Middle frontal gyrus (tissue), 1 donor: Measurements from ENCODE around the gene TMEM151B.

Source experiments
- DNase-seq: peaks from one replicate; pipeline ENCODE4 v3.0.0-alpha.2; 2015; ENCODE audit warnings: low spot score; ENCODE audit errors: extremely low spot score

Gene TMEM151B

DNA sequence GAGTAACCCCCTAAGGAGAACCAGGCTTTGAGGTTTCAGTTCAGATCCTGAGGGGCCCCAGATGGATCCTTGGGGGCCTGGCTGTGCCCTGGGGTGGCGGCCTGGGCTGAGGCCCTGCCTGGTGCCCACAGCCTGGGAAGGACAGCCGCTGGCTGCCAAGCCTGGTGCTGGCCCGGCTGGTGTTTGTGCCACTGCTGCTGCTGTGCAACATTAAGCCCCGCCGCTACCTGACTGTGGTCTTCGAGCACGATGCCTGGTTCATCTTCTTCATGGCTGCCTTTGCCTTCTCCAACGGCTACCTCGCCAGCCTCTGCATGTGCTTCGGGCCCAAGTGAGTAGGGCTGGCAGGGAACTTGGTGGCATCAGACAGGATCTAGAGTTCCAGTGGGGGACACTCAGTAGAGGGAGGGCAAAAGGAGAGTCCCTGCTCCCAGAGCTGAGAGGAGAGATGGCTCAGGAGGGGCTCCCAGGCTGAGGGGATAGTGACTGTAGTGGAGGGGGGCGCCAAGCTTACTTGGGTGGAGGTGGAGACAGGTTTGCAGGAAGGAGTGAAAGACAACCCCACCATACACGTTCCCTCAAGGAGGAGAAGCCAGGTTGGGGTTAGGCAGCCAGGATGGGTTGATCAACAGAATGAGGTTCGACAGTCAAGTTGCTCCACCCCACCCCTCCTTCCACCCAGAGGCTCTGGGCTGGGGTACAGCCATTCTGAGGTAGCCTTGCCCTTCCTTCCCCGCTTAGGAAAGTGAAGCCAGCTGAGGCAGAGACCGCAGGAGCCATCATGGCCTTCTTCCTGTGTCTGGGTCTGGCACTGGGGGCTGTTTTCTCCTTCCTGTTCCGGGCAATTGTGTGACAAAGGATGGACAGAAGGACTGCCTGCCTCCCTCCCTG is 37.3 kb upstream of the TMEM151B start:
- no peak for DNase-seq

DNA sequence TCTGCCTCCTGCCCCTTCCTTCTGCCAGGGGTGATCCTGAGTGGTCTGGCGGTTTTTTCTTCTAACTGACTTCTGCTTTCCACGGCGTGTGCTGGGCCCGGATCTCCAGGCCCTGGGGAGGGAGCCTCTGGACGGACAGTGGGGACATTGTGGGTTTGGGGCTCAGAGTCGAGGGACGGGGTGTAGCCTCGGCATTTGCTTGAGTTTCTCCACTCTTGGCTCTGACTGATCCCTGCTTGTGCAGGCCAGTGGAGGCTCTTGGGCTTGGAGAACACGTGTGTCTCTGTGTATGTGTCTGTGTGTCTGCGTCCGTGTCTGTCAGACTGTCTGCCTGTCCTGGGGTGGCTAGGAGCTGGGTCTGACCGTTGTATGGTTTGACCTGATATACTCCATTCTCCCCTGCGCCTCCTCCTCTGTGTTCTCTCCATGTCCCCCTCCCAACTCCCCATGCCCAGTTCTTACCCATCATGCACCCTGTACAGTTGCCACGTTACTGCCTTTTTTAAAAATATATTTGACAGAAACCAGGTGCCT is 36.6 kb upstream of the TMEM151B start:
- no peak for DNase-seq

DNA sequence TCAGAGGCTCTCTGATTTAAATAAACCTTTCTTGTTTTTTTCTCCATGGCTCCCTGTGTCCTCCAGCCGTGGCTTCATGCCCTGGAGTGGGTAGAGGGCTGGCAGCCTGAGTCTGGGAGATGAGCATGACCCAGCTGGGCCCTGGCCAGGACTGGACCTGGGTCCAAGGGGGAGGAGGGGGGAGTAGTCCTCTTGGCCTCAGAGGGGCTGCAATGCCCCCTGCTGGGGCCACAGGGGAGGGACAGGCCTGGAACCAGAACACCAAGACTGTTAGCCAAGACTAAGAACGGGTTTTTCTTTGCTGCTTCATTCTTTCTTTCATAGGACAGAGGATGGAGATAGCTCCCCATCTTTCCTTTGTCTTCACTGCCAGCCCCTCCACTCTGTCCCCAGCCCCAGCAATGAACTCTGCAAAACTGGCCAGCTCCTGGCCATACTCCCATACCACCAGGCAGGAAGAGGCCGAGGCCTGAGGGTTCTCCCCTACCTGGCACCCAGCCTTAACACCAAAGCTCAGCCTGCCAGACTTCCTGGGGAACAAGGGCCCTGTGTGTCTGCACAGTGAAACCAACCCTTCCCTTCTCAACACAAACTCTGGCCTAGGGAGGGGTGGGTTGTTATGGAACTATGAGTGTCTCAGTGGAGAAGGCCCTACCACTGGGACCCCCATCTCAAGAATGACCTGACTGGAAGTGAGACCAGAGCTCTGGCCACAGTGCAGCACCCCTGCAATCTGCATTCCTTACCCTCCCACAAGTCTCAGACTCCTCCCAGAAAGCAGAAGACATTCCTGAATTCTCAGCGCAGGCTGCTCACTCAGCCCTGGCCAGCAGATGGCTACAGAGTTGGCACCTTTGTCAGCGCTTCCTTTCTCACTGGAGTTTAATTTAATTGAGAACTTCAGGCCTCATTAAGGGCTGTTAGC is 35.9 kb upstream of the TMEM151B start:
- DNase-seq = peak; percentile 73

DNA sequence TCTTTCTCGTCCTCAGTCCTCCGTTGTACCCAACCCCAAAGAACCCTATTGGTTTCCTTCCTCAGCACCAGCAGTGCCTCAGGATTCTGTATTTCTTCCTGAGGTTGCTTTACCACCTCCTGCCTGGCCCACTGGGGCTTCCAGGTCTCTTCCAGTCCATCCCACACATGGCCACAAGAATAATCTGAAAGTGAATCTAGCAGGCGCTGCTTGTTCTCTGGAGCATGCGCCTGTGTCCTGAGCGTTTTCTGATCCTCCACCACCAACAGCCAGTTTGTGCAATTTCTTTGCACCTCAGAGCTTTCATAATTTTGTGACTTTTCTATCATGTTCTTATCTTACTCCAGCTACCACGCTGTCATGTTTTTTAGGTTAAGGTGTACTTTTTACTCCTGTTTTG is 35.0 kb upstream of the TMEM151B start:
- DNase-seq = no peak

DNA sequence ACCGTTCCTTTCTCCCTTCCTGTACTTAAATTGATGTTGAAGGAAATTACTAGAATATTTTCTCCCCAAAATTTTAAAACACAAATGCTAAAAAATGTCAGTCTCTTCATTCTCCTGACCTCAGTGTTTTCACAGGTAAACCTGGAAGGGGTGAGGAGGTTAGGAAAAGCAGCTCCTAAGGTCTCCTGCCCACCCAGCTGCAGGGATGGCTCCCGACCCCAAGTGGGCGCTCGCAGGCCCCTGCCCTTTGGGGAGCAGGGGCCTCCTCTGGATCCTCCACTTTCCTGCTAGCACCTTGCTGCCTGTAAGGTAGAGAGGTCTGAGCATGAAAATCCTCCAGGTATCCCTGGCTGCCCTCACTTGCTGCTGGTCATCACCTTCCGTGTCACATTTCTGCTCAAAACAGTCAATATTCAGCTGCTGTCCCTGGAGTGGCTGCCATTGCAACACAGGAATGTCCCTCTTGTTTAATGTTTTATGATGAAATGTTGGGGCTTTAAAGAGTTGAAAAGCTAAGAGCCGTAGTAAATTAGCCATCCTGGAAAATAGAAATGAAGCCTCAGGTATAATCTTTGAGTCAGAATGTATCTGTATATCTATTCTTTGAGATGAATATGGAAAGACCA is 34.2 kb upstream of the TMEM151B start:
- DNase-seq = no peak

DNA sequence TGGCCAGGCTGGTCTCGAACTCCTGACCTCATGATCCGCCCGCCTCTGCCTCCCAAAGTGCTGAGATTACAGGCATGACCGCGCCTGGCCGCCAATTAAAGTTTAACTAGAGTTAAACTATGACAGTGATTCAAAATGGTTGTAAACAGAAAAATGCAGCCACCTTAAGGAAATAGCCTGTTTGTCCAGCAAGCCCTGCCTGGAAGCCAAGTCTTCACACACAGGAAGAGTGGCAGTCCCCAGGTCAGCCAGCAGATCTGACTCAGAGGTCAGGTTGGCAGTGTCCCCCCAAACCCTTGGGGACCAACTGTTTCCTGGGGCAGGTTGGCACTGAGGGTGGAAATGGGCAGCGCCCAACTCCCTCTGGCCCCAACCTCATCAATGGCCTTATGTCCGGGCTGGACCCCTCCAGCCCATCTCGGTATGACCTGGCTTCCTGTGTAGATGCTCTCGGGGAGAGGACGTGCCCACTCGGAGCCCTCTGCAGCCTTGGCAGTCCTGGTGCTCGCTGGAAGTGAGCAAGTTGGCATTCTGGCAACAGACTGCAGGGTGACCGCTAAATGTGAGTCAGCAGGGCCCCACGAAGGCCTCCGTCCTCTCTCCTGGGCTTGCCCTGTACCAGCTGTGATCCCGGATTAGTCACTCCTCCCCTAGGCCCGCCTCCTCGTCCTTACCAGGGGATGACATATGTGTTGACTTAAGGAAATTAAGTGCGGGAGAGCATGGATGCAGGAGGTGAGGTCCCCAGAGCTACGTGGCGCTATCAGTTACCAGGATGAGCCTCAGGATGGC is 33.0 kb upstream of the TMEM151B start:
- DNase-seq = no peak

DNA sequence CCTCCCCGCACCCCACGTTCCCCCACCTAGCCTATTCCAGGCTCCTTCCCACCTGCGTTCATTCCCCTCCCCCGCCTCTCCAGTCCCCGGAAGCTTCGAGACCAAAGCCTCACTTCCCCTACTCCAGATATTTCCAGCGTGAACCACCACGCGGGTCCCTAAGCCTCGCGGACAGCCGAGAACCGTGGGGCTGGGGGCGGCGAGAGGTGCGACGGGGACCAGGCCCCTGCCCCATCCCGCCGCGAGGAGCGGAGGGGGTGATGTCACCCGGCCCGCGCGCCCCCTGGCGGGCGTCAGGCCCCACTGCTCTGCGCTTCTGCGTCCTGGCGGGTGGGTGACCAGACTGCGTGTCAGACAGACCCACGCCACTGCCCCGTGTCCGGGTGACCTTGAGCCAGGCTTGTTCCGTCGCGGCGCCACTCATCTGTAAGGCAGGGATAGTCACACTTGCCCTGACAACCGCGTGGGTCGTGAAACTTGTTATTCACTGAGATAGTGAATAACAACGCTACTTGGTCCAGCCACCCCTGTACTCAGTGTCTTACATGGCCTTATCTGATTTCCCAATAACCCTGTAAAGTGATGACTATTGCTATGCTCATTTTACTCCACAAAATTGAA is 32.3 kb upstream of the TMEM151B start:
- DNase-seq = peak; percentile 65

DNA sequence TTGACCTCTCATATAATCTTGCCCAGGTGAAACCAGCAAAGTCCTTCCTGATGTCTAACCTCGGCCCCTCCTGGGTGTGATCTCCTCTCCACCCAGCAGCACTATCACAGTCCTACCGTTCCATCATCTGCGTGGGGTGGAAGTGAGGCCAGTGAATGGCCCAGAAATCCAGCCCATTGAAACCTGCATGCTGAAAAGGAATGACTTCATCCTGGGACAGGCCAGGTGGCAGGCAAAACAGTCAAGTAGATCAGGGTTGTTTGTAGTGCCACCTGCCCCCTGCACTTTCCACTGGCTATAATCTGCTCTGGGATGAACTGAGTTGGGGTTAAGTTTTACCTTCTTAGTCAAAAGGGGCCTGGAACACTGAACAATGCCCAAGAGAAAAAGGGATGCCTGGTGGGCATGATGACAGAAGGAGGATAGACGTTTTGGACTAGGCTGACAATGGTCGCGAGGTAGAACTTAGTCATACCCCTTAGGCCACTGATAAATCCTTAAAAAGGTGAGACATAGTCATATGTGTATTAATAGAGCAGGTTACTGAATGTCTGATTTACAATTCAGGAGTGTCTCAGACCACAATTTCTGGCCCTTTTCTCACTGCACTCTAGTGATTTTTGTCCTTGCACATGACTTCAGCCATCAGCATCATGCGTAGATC is 31.4 kb upstream of the TMEM151B start:
- no peak for DNase-seq

DNA sequence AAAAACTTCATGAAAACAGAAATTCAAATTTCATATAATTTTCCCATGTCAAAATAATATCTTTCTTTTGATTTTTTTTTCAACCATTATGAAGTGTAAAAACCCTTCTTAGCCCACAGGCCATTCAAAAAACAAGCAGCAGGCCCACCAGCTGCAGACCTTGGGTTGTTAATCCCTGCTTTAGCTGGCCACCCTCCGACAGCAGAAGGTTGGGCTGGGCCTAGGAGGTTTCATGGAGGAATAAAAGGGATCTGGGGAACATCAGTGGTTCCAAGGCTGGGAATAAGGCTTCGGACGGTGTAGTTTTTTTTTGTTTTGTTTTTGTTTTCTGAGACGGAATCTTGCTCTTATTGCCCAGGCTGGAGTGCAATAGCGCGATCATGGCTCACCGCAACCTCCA is 26.9 kb upstream of the TMEM151B start:
- DNase-seq = no peak

DNA sequence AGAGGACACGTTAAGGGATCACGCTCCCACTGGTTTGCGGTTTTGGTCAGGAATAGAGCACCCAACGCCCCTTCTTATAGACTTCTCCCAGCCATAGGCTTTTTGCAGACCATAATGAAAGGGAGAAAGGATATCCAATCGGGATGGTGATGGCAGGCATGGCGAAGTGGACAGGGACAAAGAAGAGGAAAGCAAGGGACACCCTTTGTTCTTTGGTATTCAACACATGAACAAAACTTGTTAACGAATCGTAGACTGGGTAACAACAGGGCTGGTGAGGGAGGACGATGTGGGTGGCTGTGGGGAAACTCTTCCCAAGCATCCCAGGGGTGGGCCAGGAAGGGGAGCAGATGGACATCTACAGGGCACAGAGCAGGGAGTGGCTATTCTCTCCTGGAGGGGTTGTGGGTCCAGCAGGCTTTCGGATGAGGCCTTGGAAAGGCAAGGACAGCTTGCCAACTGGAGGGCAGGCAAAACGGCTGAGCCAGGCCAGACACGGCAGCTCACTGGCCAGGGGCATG is 24.8 kb upstream of the TMEM151B start:
- no peak for DNase-seq

DNA sequence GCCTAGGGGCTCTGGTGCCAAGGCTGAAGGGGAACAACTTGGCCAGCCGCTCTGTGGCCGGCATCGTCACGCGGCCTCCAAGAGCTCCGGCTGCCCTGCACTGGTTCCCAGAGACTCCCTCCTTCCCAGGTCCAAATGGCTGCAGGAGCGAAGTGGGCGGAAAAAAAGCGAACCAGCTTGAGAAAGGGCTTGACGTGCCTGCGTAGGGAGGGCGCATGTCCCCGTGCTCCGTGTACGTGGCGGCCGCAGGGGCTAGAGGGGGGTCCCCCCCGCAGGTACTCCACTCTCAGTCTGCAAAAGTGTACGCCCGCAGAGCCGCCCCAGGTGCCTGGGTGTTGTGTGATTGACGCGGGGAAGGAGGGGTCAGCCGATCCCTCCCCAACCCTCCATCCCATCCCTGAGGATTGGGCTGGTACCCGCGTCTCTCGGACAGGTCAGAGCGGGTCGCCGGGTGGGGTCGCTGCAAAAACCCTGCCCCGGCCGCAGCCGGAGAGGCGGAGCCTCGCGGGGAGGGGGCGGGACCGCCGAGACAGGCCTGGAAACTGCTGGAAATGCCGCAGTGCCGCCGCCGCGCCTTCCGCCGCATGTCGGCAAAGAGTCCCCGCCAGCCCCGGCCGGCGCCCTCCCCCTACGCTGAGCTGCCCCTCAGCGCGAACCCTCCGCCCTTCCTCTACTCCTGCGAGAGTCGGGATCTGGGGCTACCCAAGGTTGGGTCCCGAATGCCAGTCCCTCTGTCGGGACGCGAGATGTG is 24.2 kb upstream of the TMEM151B start:
- peak; percentile 74 for DNase-seq

DNA sequence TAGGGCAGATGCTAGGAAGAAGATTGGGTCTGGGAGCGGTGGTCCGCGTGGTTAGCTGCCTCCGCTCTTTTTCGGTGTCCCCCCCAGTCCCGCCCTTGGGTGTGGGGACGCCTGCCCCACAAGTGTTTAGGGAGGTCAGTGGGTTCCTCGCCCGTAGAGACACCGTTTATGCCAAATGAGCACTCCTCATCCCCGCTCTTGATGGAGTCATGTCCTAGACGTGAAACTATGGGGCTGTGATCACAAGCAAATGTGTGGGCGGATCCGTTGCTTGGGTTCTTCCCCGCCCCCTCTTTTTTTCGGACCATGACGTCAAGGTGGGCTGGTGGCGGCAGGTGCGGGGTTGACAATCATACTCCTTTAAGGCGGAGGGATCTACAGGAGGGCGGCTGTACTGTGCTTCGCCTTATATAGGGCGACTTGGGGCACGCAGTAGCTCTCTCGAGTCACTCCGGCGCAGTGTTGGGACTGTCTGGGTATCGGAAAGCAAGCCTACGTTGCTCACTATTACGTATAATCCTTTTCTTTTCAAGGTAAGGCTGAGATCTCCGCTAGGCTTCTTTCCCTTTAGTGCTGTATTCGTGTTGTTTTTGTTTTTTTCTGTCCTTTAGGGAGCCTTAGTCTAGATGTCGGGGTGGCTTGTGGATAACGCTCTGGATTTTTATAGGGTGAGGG is 23.4 kb upstream of the TMEM151B start, which contains the start of gene HSP90AB1:
Gene HSP90AB1, plus strand, starts transcription at position 439 of the 675 bp plus-strand sequence. CDS start 1,529 bp downstream, outside the sequence.
- peak; percentile 93 for DNase-seq

DNA sequence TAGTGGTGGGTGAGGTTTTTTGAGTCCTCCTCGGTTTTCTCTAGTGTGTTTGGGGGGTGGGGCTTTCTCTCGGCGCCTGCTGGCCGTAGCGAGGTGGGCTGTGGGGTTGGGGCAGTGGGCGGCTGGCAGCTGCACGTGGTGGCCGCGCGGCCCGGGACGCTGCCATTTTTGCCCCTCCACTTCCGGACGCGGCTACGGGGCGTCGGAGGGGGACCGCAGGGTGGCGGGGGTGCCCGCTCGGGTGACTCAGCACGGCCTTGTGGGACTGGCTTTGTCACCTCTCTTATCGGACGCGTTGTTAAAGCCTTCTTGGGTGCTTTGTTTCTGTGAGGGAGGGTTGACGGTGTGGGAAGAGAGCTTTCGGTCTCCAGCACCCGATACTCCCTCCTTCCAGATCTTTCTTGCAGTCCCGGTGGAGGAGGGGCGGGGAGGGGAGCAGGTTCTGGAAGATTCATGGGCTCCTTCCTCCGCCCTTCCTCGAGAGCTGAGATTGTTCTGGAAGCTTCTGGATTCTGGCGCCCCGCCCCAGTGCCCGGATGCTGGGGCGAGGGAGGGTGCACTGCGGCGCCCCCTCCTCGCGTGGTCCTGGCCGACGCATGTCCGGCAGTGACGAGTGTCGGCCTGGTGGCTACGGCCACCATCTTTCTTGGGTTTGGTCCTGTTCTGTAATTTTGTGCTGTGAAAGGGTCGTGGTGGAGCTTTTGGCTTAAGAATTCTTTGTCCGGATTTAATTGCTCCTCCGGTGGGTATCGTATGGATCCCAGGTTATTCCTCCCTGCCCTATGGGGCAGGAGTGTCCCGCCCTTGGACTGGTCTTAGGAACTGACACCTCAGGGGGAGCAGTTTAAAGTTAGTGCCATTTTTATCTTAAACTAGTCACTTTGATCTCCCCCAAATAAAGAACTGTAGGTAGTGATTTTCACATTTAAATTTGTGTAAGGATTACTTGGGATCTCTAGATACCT is 22.6 kb upstream of the TMEM151B start:
- no peak for DNase-seq

DNA sequence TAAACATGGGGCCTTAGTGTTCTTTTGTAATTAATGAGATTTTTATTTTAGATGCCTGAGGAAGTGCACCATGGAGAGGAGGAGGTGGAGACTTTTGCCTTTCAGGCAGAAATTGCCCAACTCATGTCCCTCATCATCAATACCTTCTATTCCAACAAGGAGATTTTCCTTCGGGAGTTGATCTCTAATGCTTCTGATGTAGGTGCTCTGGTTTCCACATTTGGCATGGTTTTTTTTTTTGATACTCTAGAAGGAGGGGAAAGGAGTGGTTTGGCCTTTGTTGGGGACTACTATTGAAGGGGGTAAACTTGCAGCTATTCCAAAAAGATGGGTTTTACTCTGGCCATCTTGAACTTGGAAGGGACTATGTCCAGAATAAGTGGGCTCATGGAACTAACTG is 21.7 kb upstream of the TMEM151B start:
- no peak for DNase-seq

DNA sequence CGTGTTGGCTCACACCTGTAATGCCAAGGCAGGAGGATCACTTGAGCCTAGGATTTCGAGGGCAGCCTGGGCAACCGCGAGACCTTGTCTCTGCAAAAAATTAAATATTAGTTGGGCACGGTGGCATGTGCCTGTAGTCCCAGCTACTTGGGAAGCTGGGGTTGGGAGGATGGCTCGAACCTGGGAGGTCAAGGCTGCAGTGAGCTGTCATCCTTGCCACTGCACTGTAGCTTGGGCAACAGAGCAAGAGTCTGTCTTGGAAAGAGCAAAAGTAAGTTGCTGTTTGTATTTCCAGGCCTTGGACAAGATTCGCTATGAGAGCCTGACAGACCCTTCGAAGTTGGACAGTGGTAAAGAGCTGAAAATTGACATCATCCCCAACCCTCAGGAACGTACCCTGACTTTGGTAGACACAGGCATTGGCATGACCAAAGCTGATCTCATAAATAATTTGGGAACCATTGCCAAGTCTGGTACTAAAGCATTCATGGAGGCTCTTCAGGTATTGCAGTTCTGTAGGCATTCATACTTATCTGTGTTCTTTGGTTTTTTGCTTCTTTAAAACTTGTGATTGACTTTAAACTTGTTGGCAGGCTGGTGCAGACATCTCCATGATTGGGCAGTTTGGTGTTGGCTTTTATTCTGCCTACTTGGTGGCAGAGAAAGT is 21.0 kb upstream of the TMEM151B start:
- no peak for DNase-seq

DNA sequence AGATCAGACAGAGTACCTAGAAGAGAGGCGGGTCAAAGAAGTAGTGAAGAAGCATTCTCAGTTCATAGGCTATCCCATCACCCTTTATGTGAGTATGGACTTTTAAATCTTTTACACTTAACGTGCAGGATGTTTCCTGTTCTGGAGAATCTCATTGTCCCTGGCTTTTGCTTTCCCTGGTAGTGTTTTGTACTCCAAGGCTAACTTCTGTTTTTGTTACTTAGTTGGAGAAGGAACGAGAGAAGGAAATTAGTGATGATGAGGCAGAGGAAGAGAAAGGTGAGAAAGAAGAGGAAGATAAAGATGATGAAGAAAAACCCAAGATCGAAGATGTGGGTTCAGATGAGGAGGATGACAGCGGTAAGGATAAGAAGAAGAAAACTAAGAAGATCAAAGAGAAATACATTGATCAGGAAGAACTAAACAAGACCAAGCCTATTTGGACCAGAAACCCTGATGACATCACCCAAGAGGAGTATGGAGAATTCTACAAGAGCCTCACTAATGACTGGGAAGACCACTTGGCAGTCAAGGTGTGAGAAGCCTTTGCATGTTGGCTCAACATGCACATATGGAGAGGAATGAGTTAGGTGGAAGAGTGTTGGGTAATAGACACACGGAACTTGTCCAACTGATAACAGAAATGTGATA is 20.1 kb upstream of the TMEM151B start:
- DNase-seq = no peak
